HG03432 (cell line): Measurements from ENCODE around the gene AP5S1.
A peak's percentile ranks its signal among the peaks of the same experiment; 100 is the strongest.
"Not testable (repeated sequence)": the region's sequence is repeated elsewhere in the genome, so short reads cannot be mapped to it uniquely, and the experiment has no call there.

Source experiments
- ATAC-seq: cut with Tn5 transposase; IDR thresholded peaks from one replicate; pipeline ENCODE4 v1.9.1; 2021; ENCODE audit warnings: mild to moderate bottlenecking, moderate library complexity; ENCODE audit not compliant: unreplicated experiment

Gene AP5S1

GRCh38 chr20:3811467-3812258, 8.7 kb upstream of the AP5S1 start:
- ATAC-seq, result peak; percentile 51

GRCh38 chr20:3812259-3812681, 8.1 kb upstream of the AP5S1 start:
- no peak for ATAC-seq

- ATAC-seq, result no peak
Observed at GRCh38 chr20:3812975-3813847, 7.1 kb upstream of the AP5S1 start.

- no peak for ATAC-seq
Observed at GRCh38 chr20:3813848-3814581, 6.3 kb upstream of the AP5S1 start.

- no peak for ATAC-seq
Observed at GRCh38 chr20:3814928-3815495, 5.3 kb upstream of the AP5S1 start.

GRCh38 chr20:3815703-3816315, 4.5 kb upstream of the AP5S1 start:
- no peak for ATAC-seq

GRCh38 chr20:3818155-3819151, 1.9 kb upstream of the AP5S1 start:
- no peak for ATAC-seq

- ATAC-seq, result no peak
Observed at GRCh38 chr20:3819411-3820047, 818 bp upstream of the AP5S1 start.

GRCh38 chr20:3820901-3821727, 767 bp downstream of the AP5S1 start:
- peak; percentile 1 for ATAC-seq

- no peak for ATAC-seq
Observed at GRCh38 chr20:3821996-3822395, 1.6 kb downstream of the AP5S1 start.

GRCh38 chr20:3823881-3824280, 3.5 kb downstream of the AP5S1 start:
- ATAC-seq, result no peak

- ATAC-seq, result no peak
Observed at GRCh38 chr20:3825526-3825925, 5.2 kb downstream of the AP5S1 start.

- no peak for ATAC-seq
Observed at GRCh38 chr20:3826420-3826819, 6.1 kb downstream of the AP5S1 start.

GRCh38 chr20:3828798-3829197, 8.5 kb downstream of the AP5S1 start:
- no peak for ATAC-seq

GRCh38 chr20:3829891-3830290, 9.5 kb downstream of the AP5S1 start:
- ATAC-seq, result not testable (repeated sequence)

GRCh38 chr20:3836132-3836531, 15.8 kb downstream of the AP5S1 start:
- no peak for ATAC-seq

- ATAC-seq, result no peak
Observed at GRCh38 chr20:3839328-3839727, 19.0 kb downstream of the AP5S1 start.

GRCh38 chr20:3840201-3840600, 19.9 kb downstream of the AP5S1 start:
- not testable (repeated sequence) for ATAC-seq
